ENCODE measurements around the gene RO60.
"Not testable (repeated sequence)": the region's sequence is repeated elsewhere in the genome, so short reads cannot be mapped to it uniquely, and the experiment has no call there.

The RO60 gene

GRCh38 chr1:193059282-193060114, at the start of gene RO60, which contains the start of gene UCHL5:
Gene RO60 (plus strand): TSS chr1:193059612. CDS start chr1:193069055, 9,443 bp downstream.
Gene UCHL5 (minus strand): TSS chr1:193059360. CDS start chr1:193059260, 100 bp downstream.
- peak; percentile 85 to 87 for DNase-seq (ENCODE audit: low read depth in 2 of 2)

DNA sequence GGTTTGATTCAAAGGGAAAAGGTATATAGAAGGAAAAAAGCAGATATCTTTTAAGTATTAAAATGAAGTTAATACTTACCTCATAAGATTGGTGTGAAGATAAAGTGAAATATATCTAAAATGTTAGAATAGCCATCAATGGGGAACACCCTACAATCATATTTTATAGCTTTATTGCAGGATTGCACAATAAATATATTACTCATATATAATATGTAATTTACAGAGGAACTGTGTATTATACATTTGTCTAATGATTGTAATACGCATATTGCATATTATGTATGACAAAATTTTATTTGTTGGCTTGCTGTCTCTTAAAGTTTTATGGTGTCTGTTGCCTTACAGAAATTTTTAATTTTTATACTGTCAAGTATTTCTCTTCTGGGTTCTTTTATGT, 48.0 kb upstream of the RO60 start:
- no peak for DNase-seq (ENCODE audit: low read depth in 2 of 2)

DNA sequence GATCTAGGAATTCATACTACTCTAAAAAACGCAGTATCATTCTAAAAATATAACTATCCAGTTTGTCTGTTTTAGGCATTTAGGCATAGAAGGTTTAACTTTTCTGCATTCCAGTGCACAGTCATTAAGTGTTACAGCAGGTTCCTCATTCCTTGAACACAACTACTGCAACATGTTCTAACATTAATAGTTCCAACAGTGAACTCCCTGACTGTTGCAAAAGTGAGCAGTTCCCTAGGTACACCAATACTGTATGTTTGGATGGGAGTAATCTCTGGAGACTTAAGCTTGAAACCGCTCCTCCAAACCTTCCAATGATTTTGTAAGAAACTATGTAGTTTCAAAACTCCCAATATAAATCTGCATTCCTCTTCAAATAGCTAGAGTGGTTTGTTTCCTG, 46.4 kb upstream of the RO60 start:
- no peak for DNase-seq (ENCODE audit: low read depth in 2 of 2)

DNA sequence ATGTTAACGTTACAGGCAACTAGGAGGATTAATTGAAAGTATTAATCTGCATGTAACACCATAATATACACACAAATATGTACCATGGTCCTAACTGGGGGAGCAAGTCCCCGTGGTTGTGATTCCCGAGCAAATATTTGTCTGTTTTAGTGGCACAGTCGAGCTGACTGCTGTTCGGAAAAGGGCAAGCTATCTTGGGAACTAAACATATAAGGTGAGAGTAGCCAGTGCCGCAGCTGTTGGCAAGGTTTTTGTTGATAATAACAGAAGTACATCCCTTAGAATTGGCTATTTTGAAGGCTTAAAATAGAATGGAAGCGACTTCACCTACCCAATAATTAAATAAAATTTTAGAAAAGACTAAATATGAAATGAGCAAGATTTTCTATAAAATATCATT, 45.7 kb upstream of the RO60 start:
- DNase-seq (ENCODE audit: low read depth in 2 of 2), result no peak

DNA sequence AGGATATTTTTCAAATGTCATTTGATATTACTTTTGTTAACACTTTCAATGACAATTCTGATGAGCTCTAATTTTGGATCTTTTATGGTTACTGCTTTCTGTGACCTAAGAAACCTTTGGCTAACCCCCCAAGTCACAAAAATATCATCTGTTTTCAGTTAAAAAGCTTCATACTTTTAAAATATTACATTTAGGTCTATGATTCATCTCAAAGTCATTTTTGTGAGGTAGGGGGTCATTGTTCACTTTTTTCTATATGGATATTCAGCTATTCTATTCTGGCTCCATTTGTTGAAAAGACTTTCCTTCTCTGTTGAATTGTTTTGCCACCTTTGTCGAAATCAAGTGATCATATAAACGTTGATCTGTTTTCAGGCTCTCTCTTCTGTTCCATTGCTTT, 45.0 kb upstream of the RO60 start:
- no peak for DNase-seq (ENCODE audit: low read depth in 2 of 2)

DNA sequence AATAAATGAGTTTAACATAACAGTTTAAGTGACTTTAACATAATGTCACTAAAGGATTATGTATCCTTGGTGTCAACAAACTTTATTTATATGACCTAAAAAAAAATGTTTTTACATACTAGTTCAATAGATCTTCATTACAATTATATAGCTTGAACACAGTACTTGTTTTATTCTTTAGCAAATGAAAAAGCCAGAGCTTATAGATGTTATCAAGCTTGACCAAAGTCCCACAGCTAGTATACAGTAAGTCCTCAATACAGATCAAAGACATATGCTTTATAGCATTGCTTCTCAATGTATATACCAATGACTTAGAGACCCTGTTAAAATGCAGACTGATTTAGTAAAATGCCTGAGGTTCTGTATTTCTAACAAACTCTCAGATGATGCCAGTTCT, 42.6 kb upstream of the RO60 start:
- no peak for DNase-seq (ENCODE audit: low read depth in 2 of 2)

- DNase-seq (ENCODE audit: low read depth in 2 of 2), result no peak
Observed at GRCh38 chr1:193019442-193020026, 39.9 kb upstream of the RO60 start.

- no peak for DNase-seq (ENCODE audit: low read depth in 2 of 2)
Observed at GRCh38 chr1:193025218-193025617, 34.2 kb upstream of the RO60 start.

GRCh38 chr1:193030280-193030679, 29.1 kb upstream of the RO60 start:
- DNase-seq (ENCODE audit: low read depth in 2 of 2), result no peak

DNA sequence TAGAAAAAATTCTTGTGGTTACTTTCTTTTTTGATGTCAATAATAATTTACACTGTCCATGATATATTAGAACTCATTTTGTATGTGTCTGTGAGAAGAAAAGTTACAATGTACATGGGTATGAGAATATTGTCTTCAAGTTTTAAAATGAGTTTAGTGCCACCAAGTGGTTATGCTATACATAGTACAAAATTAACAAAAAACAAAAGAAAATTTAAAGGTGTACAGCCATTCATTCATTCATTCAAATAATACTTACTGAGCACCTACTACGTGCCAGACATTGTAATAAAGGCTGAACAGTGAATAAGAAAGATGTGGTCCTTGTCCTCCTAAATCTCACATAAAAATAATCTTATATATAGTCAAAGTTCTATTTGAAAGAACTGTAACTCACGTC, 28.0 kb upstream of the RO60 start:
- DNase-seq (ENCODE audit: low read depth in 2 of 2), result no peak

DNA sequence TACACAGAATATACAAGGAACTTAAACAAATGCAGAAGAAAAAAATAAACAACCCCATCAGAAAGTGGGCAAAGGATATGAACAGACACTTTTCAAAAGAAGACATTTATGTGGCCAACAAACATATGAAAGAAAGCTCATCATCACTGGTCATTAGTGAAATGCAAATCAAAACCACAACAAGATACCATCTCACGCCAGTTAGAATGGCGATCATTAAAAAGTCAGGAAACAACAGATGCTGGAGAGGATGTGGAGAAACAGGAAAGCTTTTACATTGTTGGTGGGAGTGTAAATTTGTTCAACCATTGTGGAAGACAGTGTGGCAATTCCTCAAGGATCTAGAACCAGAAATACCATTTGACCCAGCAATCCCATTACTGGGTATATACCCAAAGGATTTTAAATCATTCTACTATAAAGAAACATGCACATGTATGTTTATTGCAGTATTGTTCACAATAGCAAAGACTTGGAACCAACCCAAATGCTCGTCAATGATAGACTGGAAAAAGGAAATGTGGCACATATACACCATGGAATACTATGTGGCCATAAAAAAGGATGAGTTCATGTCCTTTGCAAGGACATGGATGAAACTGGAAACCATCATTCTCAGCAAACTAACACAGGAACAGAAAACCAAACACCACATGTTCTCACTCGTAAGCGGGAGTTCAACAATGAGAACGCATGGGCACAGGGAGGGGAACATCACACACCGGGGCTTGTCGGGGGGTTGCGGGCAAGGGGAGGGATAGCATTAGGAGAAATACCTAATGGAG, 26.6 kb upstream of the RO60 start:
- DNase-seq (ENCODE audit: low read depth in 2 of 2), result not testable (repeated sequence)

- DNase-seq (ENCODE audit: low read depth in 2 of 2), result no peak
Observed at GRCh38 chr1:193033610-193034009, 25.8 kb upstream of the RO60 start.

GRCh38 chr1:193036337-193037047, 22.9 kb upstream of the RO60 start:
- DNase-seq (ENCODE audit: low read depth in 2 of 2), result no peak

DNA sequence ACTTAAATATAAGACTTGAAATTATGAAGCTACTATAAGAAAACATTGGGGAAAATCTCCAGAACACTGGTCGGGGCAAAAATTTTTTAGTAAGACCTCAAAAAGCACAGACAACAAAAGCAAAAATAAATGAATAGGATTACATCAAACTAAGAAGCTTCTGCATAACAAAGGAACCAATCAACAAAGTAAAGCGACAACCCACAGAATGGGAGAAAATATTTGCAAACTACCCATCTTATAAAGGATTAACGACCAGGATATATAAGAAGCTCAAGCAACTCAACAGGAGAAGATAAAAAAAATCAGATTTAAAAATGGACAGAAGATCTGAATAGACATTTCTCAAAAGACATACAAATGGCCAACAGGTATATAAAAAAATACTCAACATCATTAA, 19.4 kb upstream of the RO60 start:
- no peak for DNase-seq (ENCODE audit: low read depth in 2 of 2)

- no peak for DNase-seq (ENCODE audit: low read depth in 2 of 2)
Observed at GRCh38 chr1:193042766-193043691, 16.4 kb upstream of the RO60 start.

DNA sequence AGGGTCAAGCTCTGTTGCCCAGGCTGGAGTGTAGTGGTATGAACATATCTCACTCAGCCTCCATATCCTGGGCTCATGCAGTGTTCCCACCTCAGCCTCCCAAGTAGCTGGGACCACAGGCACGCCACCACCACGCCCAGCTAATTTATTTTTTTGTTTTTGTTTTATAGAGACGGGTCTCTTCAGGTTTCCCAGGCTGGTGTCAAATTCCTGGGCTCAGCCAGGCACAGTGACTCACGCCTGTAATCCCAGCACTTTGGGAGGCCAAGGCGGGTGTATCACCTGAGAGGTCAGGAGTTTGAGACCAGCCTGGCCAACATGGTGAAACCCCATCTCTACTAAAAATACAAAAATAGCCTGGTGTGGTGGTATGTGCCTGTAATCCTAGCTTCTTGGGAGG, 10.5 kb upstream of the RO60 start:
- not testable (repeated sequence) for DNase-seq (ENCODE audit: low read depth in 2 of 2)

- DNase-seq (ENCODE audit: low read depth in 2 of 2), result no peak
Observed at GRCh38 chr1:193054169-193054675, 5.2 kb upstream of the RO60 start.

DNA sequence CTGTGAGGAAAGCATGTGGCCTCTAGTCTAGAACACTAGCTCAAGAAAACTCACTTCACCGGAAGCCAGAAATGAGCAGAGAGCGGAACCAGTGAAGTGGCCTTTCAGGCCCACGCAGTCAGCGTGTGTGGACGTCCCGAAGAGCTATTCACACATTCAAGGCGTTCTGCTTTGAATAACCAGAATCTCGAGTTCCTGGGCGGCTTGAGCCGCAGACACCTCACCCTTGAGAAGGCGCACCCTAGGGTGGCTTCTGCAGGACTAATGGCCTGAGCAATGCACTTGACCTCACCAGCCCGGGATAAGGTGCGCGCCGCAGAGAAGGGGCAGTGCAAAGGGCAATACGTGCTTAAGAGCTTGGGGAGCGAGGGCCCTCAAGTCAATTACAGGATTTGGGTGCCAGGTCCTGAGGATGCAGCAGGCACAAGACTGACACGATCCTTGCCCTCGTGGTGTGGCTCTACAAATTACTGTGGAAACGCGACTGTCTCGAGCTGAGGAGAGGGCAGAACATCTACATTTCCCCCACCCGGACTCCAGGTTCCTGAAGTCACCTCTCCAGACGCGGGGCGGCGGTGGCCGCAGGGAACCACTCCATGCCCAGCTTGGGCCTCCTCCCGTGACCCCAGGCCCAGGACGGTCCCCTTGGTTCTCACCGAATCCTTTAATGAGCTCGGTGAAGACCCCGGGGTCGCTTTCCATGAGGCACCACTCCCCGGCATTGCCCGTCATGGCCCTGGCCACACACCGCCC, 707 bp upstream of the RO60 start:
- DNase-seq (ENCODE audit: low read depth in 2 of 2), result peak; percentile 14 to 25

- no peak for DNase-seq (ENCODE audit: low read depth in 2 of 2)
Observed at GRCh38 chr1:193060115-193060403, 647 bp downstream of the RO60 start.

GRCh38 chr1:193060406-193060805, 994 bp downstream of the RO60 start:
- no peak for DNase-seq (ENCODE audit: low read depth in 2 of 2)

Measured in stimulated activated CD8-positive, alpha-beta memory T cell treated with anti-CD3 and anti-CD28 coated beads, Interleukin-7, amount 100 ng/mL, for 1 hour (primary cell).